Urinary bladder (tissue), 2 donors: Measurements from ENCODE around the gene MRPL14. TPM values are rescaled to one million over a fixed set of nuclear protein-coding genes. Genes with fewer than 3 reads are reported as not detected.

ENCODE experiments used
- polyA plus RNA-seq: library from polyadenylated mRNA; stranded (reverse); fragments of 200-250 nt; gene quantifications from one replicate; pipeline ENCODE4 v1.2.3, GENCODE V29; 2013
- total RNA-seq: library from RNA; depleted of rRNA; stranded (reverse); fragments of >200 nt; gene quantifications from one replicate; pipeline ENCODE4 v1.2.3, GENCODE V29; 2014
- donor health status: healthy.

Gene MRPL14
- total and polyA plus RNA-seq, 2 donors = 27.4 to 42.0 TPM

Other genes starting within 250 kb of the MRPL14 start
- 12.4 TPM for gene TMEM63B, start 102 bp upstream of the MRPL14 start, total RNA-seq
- 20.0 TPM for gene TMEM63B, start 102 bp upstream of the MRPL14 start, polyA plus RNA-seq
- 0.53 TPM for gene CAPN11, start 31.4 kb upstream of the MRPL14 start, total RNA-seq
- 1.1 TPM for gene CAPN11, start 31.4 kb upstream of the MRPL14 start, polyA plus RNA-seq
- not detected for gene MYMX, start 89.5 kb upstream of the MRPL14 start, total RNA-seq
- gene MYMX, start 89.5 kb upstream of the MRPL14 start, polyA plus RNA-seq = 0.28 TPM
- 16.3 TPM for gene SLC29A1, start 96.1 kb upstream of the MRPL14 start, total RNA-seq
- 80.1 TPM for gene SLC29A1, start 96.1 kb upstream of the MRPL14 start, polyA plus RNA-seq
- gene HSP90AB1, start 119.6 kb upstream of the MRPL14 start, total RNA-seq = 220 TPM
- gene HSP90AB1, start 119.6 kb upstream of the MRPL14 start, polyA plus RNA-seq = 600 TPM
- gene SLC35B2, start 130.1 kb upstream of the MRPL14 start, total RNA-seq = 29.4 TPM
- 51.3 TPM for gene SLC35B2, start 130.1 kb upstream of the MRPL14 start, polyA plus RNA-seq
- gene NFKBIE, start 138.1 kb upstream of the MRPL14 start, total RNA-seq = 2.6 TPM
- gene NFKBIE, start 138.1 kb upstream of the MRPL14 start, polyA plus RNA-seq = 5.5 TPM
- gene TMEM151B, start 143.0 kb upstream of the MRPL14 start, total RNA-seq = 0.48 TPM
- gene TMEM151B, start 143.0 kb upstream of the MRPL14 start, polyA plus RNA-seq = 0.54 TPM
- 13.6 TPM for gene AARS2, start 185.9 kb upstream of the MRPL14 start, total RNA-seq
- gene AARS2, start 185.9 kb upstream of the MRPL14 start, polyA plus RNA-seq = 7.5 TPM
- not detected for gene SPATS1, start 215.2 kb upstream of the MRPL14 start, total RNA-seq
- not detected for gene SPATS1, start 215.2 kb upstream of the MRPL14 start, polyA plus RNA-seq